Mesodermal cell (in vitro differentiated cells): ENCODE data around the gene ARF1.
A peak's percentile ranks its signal among the peaks of the same experiment; 100 is the strongest.
"Not testable (repeated sequence)": the region's sequence is repeated elsewhere in the genome, so short reads cannot be mapped to it uniquely, and the experiment has no call there.

Experiments
- H3K27ac ChIP-seq: 2 replicates; pipeline ENCODE4 v1.7.0; 2013; ENCODE audit warnings: mild to moderate bottlenecking, low read depth, low read length, moderate library complexity; ENCODE audit not compliant: severe bottlenecking
- H3K36me3 ChIP-seq: 2 replicates; pipeline ENCODE4 v1.7.1; 2013; ENCODE audit warnings: mild to moderate bottlenecking, low read length, moderate library complexity; ENCODE audit not compliant: control insufficient read depth, insufficient read depth
- H3K4me1 ChIP-seq: one replicate; pipeline ENCODE4 v1.7.1; 2013; ENCODE audit warnings: mild to moderate bottlenecking, low read length; ENCODE audit not compliant: insufficient read depth, control insufficient read depth, poor library complexity, severe bottlenecking
- H3K4me3 ChIP-seq: 2 replicates; pipeline ENCODE4 v1.7.0; 2013; ENCODE audit warnings: low read length, control low read depth, mild to moderate bottlenecking; ENCODE audit not compliant: insufficient read depth, poor library complexity, severe bottlenecking; ENCODE audit errors: extremely low read depth
- H3K9me3 ChIP-seq: 2 replicates; pipeline ENCODE4 v1.7.1; 2013; ENCODE audit warnings: mild to moderate bottlenecking, low read length, moderate library complexity; ENCODE audit not compliant: control insufficient read depth
- WGBS, 2 experiments: methylation state at CpG; one replicate each; pipeline ENCODE4 v1.1.5; 2013; ENCODE audit warnings: missing lambda C conversion rate in 2 of 2; ENCODE audit not compliant: insufficient coverage in 2 of 2; 5-methylcytosine and 5-hydroxymethylcytosine counted together

ARF1 gene

DNA sequence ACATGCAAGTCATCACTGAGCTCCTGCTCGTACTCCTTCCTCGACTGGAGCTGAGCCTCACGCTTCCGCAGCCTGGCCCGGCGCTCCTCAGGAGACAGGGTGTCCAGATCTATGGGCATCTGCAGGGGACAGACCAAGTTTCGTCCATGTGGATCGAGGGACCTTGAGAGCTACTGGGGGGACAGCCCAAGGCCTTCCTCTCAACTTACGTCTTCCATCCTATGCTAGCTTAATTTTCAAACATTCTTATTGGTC is 24.2 kb downstream of the ARF1 start:
- no peak overlapping the region for H3K27ac ChIP-seq
- WGBS, 2 experiments: 97 to 99% methylated on average over 9 of the region's 9 CpGs
- H3K36me3 ChIP-seq: peaks cover 18% of the 10 kb centered on the region
- H3K4me1 ChIP-seq: peaks cover 14% of the 10 kb centered on the region
- no peak overlapping the region for H3K4me3 ChIP-seq
- H3K9me3 ChIP-seq: no peaks in the 10 kb centered on the region

DNA sequence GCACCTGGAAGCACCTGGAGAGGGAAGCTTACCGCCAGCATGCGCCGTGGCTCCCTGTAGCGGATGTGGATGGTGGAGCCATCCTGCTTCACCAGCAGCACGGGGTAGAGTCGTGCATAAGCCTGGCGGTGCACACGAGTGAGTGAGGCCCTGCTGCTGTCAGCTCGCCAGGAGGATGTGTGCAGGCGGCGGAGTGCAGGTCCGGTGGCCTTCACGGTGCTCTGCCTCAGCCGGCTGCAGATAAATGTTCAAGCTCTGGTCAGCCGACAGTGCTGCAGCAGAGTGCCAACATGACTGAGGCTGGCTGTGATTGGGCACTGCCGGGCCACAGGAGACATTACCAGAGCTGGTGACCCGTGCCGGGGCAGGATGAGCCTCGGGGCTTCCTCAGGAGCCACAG is 25.1 kb downstream of the ARF1 start:
- 95 to 96% methylated on average over 17 to 19 of the region's 19 CpGs for WGBS, 2 experiments
- Histone ChIP-seq H3K4me3 (no peak overlapping the region), H3K27ac (no peak overlapping the region)

DNA sequence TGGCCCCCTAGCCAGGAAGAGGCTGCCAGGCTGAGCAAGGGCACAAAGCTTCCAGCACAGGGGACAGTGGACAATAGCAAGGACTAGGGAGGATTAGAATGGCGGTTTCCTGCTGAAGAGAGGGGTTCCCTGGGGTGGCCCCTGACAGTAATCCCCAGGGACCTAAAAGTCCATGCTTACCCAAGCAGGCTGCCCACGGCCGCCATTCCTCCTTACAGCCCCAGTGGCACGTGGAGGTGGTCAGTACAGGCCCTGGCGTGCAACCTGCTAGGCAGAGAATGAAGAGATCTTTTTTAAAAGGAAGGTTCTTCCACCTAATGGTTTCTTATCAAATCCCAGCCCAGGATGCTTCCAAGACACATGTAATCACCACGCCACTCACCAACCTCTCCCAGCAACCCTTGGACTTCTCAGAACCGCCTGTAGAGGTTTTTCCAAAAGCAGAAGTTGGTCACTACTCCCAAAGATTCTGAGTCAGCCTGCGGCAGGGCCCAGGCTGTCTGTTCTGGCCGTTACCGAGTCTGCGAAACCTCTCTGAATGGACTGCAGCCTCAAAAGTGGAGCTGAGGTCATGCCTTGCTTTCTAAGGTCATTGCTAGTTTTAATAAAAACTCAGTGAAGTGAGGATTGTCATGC is 25.7 kb downstream of the ARF1 start:
- H3K27ac ChIP-seq: no peak overlapping the region
- H3K4me1 ChIP-seq: peaks cover 10% of the 10 kb centered on the region
- WGBS, 2 experiments: 81 to 89% methylated on average over 7 to 9 of the region's 11 CpGs
- no peaks in the 10 kb centered on the region for H3K9me3 ChIP-seq
- H3K36me3 ChIP-seq: peaks cover 18% of the 10 kb centered on the region
- peak overlapping the region; percentile 96 for H3K4me3 ChIP-seq

More for the DNA sequence above, 25.1 kb downstream of the ARF1 start:
- peaks cover 18% of the 10 kb centered on the region for H3K36me3 ChIP-seq
- no peaks in the 10 kb centered on the region for H3K9me3 ChIP-seq
- H3K4me1 ChIP-seq: peaks cover 10% of the 10 kb centered on the region

DNA sequence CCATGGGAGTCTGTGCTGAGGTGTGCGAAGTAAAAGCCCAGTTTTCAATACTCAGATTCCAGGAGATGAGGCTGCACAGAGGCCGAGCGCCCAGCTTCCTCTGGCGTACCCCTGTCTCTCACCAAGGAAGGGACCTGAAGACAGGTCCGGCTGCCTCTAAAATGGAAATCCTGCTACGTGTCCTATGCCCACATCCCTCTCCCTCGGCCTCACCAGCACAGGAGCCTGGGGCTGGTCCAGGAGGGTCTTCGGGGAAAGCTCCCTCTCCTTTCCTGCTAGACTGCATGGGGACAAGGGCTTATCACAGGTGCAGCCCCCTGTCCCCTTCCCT is 26.2 kb downstream of the ARF1 start:
- H3K36me3 ChIP-seq: peaks cover 18% of the 10 kb centered on the region
- peaks cover 10% of the 10 kb centered on the region for H3K4me1 ChIP-seq
- H3K27ac ChIP-seq: peak overlapping the region; percentile 59
- 5 to 10% methylated on average over 7 to 8 of the region's 8 CpGs for WGBS, 2 experiments
- peak overlapping the region; percentile 96 for H3K4me3 ChIP-seq
- no peaks in the 10 kb centered on the region for H3K9me3 ChIP-seq

DNA sequence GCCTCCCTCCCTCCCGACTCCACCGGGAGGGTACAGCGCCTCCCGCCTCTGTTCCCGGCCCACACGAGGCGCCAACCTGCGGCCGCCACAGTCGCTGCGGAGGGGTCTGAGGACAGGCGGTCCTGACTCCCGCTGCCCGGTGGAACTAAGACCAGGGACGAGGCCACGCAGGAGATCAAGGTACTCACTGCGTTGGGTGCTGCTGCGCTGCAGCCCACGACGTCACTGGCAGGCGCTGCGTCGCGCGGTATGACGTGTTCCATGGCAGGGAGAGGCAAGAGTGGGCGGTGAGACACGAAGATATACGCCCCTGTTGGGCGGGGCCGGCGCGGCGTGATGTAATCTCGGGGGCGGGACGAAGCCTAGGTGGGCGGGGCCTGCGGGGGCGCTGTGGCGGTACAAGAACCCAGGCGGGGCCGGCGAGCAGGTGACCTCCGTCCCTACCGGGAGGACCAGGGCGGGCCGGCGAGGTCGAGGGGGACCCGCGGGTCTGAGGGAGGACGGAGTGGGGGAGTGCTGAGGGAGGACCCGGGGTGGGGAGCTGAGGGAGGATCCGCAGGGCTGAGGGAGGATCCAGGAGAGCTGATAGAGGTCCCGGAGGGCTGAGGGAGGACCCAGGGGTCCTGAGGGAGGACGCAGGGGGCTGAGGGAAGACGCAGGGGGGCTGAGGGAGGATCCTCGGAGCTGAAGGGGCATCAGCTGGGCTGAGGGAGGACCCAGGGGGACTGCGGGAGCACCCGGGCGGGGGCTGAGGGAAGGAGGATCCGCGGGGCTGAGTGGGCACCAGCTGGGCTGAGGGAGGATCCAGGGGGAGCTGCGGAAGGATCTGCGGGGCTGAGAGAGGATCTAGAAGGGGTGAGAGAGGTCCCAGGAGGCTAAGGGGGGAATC is 26.8 kb downstream of the ARF1 start, which contains the start of gene MRPL55:
MRPL55 (minus strand) TSS at position 227 of the 889 bp plus-strand sequence. CDS start 1,039 bp downstream, outside the sequence.
- Histone ChIP-seq H3K4me3 (peak within 1 kb of the TSS; percentile 96), H3K27ac (peak within 1 kb of the TSS; percentile 80), H3K4me1 (peaks cover 10% of the 10 kb centered on the region), H3K9me3 (no peaks in the 10 kb centered on the region), H3K36me3 (peaks cover 18% of the 10 kb centered on the region)
- WGBS, 2 experiments: 0 to 2% methylated on average over 41 to 56 of the region's 66 CpGs

DNA sequence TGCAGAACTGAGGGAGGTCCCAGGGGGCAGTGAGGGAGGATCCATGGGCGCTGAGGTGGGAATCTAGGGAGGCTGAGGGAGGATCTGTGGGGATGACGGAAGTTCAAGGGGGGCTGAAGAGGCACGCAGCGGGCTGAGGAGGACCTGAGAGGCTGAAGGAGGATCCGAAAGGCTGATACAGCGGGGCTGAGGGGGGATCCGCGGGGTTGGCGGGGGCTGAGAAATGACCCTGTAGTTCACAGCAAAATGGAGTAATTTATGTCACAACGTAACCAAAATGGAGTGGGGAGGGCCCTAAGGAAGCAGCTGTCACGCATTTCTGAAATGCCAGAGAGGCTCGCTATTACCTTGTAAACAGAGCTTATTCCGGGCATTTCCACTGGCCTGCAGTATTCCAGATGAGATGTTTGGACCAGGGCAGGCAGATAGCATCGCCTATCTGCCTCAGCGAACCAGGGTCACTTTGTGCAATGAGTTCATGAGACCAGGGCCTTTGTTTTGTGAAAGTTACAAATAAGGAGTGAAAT is 27.5 kb downstream of the ARF1 start:
- Histone ChIP-seq H3K36me3 (peaks cover 18% of the 10 kb centered on the region), H3K9me3 (no peaks in the 10 kb centered on the region), H3K4me1 (peaks cover 10% of the 10 kb centered on the region), H3K4me3 (peak overlapping the region; percentile 96), H3K27ac (peak overlapping the region; percentile 80)
- 52 to 54% methylated on average over 15 of the region's 15 CpGs for WGBS, 2 experiments

DNA sequence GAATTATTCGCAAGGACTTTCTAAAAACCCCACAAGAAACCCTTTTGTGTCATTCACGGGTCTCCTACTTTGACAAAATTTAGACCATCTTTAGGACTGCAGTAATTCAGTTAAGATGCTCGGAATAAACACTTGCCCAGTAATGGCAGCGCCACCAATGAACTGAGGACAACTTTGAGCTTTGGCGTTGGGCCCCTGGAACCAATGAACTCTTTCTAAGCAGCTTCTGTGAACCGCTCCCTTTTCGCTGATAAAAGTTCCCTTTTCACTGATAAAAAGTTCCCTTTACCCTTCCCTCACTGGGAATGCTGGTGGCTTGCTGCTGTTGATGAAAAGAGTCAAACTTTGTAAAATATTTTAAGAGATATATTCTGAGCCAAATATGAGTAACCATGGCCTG is 28.0 kb downstream of the ARF1 start:
- peaks cover 18% of the 10 kb centered on the region for H3K36me3 ChIP-seq
- H3K9me3 ChIP-seq: no peaks in the 10 kb centered on the region
- WGBS, 2 experiments: 92 to 94% methylated on average over 5 of the region's 7 CpGs
- H3K4me1 ChIP-seq: peaks cover 10% of the 10 kb centered on the region
- peak overlapping the region; percentile 80 for H3K27ac ChIP-seq
- peak overlapping the region; percentile 96 for H3K4me3 ChIP-seq

DNA sequence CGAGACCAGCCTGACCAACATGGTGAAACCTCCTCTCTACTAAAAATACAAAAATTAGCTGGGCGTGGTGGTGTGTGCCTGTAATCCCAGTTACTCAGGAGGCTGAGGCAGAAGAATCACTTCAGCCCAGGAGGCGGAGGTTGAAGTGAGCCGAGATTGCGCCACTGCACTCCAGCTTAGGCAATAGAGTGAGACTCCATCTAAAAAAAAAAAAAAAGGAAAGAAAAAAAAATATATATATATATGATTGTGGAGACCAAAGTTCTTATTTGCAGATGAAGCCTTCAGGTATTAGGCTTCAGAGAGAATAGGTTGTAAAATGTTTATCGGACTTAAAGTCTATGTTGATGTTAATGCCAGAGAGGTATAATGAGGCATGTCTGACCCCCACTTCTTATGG is 28.8 kb downstream of the ARF1 start:
- Histone ChIP-seq H3K4me1 (peaks cover 10% of the 10 kb centered on the region), H3K36me3 (peaks cover 16% of the 10 kb centered on the region)
- not testable (repeated sequence) for H3K27ac ChIP-seq, H3K9me3 ChIP-seq, H3K4me3 ChIP-seq
- WGBS, 2 experiments: 100% methylated on average over 1 to 2 of the region's 6 CpGs

DNA sequence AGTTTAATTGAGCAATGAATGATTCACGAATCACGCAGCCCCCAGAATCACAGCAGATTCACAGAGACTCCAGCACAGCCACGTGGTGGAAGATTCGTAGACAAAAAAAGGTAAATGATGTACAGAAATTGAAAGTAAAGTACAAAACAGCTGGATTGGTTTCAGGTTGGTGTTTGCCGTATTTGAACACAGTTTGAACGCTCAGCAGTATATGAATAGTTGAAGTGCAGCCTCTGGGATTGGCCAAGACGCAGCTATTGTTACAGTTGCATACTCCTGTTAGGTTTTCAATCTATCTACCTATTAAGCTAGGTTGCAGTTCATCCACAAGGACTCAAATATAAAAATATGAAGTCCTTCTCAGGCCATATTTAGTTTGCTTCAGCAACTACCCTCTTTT is 29.7 kb downstream of the ARF1 start:
- no peak overlapping the region for H3K4me3 ChIP-seq
- H3K27ac ChIP-seq: no peak overlapping the region
- WGBS, 2 experiments: 87 to 88% methylated on average over 3 to 5 of the region's 7 CpGs

DNA sequence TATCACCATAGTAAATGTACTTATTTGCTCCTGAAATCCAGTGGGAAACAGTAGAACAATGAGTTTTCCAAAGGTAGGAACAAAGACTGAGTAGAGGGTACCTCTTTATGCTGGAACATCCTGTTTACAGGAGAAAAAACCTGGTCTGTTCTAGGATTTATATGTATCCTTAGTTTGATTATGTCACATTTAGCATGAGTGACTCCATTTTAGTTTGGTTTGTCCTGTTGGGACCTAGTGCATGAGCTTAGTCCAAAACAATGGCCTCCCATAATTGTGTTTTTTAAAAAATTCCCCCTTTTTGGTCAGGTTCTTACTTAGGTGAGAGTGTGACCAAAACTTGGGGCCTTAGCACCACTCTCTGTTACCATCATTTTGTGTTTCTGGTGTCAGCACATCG is 30.1 kb downstream of the ARF1 start:
- Histone ChIP-seq H3K27ac (no peak overlapping the region), H3K4me3 (no peak overlapping the region), H3K9me3 (peaks cover 11% of the 10 kb centered on the region), H3K36me3 (peaks cover 3% of the 10 kb centered on the region), H3K4me1 (peaks cover 10% of the 10 kb centered on the region)
- WGBS, 2 experiments: 71 to 100% methylated on average over 1 of the region's 1 CpG

More for the DNA sequence above, 29.7 kb downstream of the ARF1 start:
- peaks cover 10% of the 10 kb centered on the region for H3K9me3 ChIP-seq
- peaks cover 10% of the 10 kb centered on the region for H3K4me1 ChIP-seq
- peaks cover 7% of the 10 kb centered on the region for H3K36me3 ChIP-seq

DNA sequence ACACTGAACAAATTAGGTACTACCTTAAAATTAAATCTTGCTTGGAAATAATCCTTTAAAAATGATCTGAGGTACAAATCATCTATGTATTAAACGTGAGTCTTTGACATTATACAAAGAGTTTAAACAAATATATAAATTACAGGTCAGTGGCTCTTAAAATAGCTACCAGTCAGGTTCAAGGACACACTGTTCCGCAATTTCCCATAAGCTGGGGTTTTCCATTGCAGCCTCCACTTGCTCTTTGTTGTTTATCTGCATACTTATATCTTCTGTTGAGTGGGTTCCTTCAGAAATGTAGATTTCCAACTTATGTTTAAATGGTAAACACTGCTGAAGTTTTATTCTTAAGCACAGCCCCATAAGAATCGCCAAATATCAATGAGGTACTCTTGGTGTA is 32.3 kb downstream of the ARF1 start:
- Histone ChIP-seq H3K36me3 (no peaks in the 10 kb centered on the region), H3K9me3 (peaks cover 29% of the 10 kb centered on the region), H3K4me1 (peaks cover 5% of the 10 kb centered on the region), H3K27ac (no peak overlapping the region), H3K4me3 (no peak overlapping the region)
- no CpG with 5 or more reads among the region's 3 CpGs for WGBS, 2 experiments
